K562 (cell line): ENCODE results near the gene ZBTB8A. TPM values are rescaled to one million over a fixed set of nuclear protein-coding genes. Genes with fewer than 3 reads are reported as not detected.
A peak's percentile ranks its signal among the peaks of the same experiment; 100 is the strongest.

Source experiments
- DDX20 ChIP-seq: fragments of 450-650 bp; IDR thresholded peaks from 2 replicates; pipeline ENCODE4 v1.6.1; 2016; ENCODE audit warnings: missing genetic modification characterization, low read depth, mild to moderate bottlenecking, missing compliant biosample characterization, moderate library complexity
- E2F5 ChIP-seq: sonication (generic); formaldehyde crosslinking; IDR thresholded peaks from 2 replicates; pipeline ENCODE4 v1.8.0; 2022; ENCODE audit warnings: mild to moderate bottlenecking, missing genetic modification reagents
- E4F1 ChIP-seq: fragments of 250-450 bp; sonication (Bioruptor Pico); IDR thresholded peaks from 2 replicates; pipeline ENCODE4 v1.5.0; 2021; ENCODE audit warnings: mild to moderate bottlenecking, borderline replicate concordance
- GATAD2B ChIP-seq: fragments of 450-650 bp; IDR thresholded peaks from 2 replicates; pipeline ENCODE4 v1.6.1; 2017; ENCODE audit warnings: mild to moderate bottlenecking, borderline replicate concordance
- HNRNPUL1 ChIP-seq: fragments of 200-400 bp; formaldehyde crosslinking; IDR thresholded peaks from 2 replicates; pipeline ENCODE4 v1.6.1; 2017; ENCODE audit warnings: low read length
- KLF1 ChIP-seq: fragments of 450-650 bp; IDR thresholded peaks from 2 replicates; pipeline ENCODE4 v1.6.1; 2016; ENCODE audit warnings: missing genetic modification characterization, missing compliant biosample characterization
- NRF1 ChIP-seq, 2 experiments: fragments of 450-650 bp; IDR thresholded peaks in 1 of 2; conservative IDR thresholded peaks in 1 of 2; 2 replicates each; pipeline ENCODE4 v1.6.1; 2014; ENCODE audit warnings: mild to moderate bottlenecking in 2 of 2
- PATZ1 ChIP-seq: fragments of 250-450 bp; sonication (Bioruptor Pico); IDR thresholded peaks from 2 replicates; pipeline ENCODE4 v1.5.0; 2020; ENCODE audit warnings: mild to moderate bottlenecking, borderline replicate concordance
- PKNOX1 ChIP-seq: fragments of 450-650 bp; IDR thresholded peaks from 2 replicates; pipeline ENCODE4 v1.6.1; 2016
- SPI1 ChIP-seq: IDR thresholded peaks from 2 replicates; pipeline ENCODE4 v1.6.1; 2011; ENCODE audit warnings: low read depth, low read length, control low read depth, borderline replicate concordance
- U2AF1 ChIP-seq: fragments of 200-400 bp; formaldehyde crosslinking; optimal IDR thresholded peaks from 2 replicates; pipeline ENCODE3; 2017; ENCODE audit warnings: mild to moderate bottlenecking, low read depth, low read length, moderate library complexity
- USF1 ChIP-seq: sonication (generic); formaldehyde crosslinking; IDR thresholded peaks from 2 replicates; pipeline ENCODE4 v1.9.0; 2022; ENCODE audit warnings: mild to moderate bottlenecking, missing genetic modification reagents
- XRCC4 ChIP-seq: IDR thresholded peaks from one replicate; pipeline ENCODE4 v1.6.1; 2011; ENCODE audit not compliant: insufficient read depth, insufficient read length; ENCODE audit errors: extremely low read depth
- ZBTB34 ChIP-seq: fragments of 250-450 bp; sonication (Bioruptor Pico); IDR thresholded peaks from 2 replicates; pipeline ENCODE4 v1.8.0; 2021; ENCODE audit warnings: mild to moderate bottlenecking, moderate library complexity
- ZEB2 ChIP-seq: fragments of 450-650 bp; IDR thresholded peaks from 2 replicates; pipeline ENCODE4 v1.6.1; 2016
- ZNF212 ChIP-seq: fragments of 450-650 bp; formaldehyde crosslinking; IDR thresholded peaks from 2 replicates; pipeline ENCODE4 v1.4.0; 2020; ENCODE audit warnings: mild to moderate bottlenecking
- polyA plus RNA-seq, 8 experiments: library from polyadenylated mRNA; depleted of rRNA in 4 of 8; stranded (reverse) in 5 of 8; unstranded in 3 of 8; fragments of >200 nt; fragmentation: Nextera tagmentation in 2 of 8; fragmentation: Illumina TruSeq in 1 of 8; extraction: Ambion mirVana in 2 of 8; extraction: Trizol in 1 of 8; gene quantifications; 2 replicates each; pipeline versions ENCODE4 v1.2.1 to v1.2.3, GENCODE V29; 2011 to 2014; ENCODE audit warnings: inconsistent platforms in 1 of 8, missing spikeins in 1 of 8
- total RNA-seq, 7 experiments: library from RNA; depleted of rRNA in 6 of 7; stranded (reverse); fragments of >200 nt in 6 of 7; fragmentation: Illumina TruSeq in 2 of 7; extraction: Trizol in 2 of 7; gene quantifications; 2 replicates each; pipeline versions ENCODE4 v1.2.1 to v1.2.3, GENCODE V29; 2011 to 2021; ENCODE audit warnings: low replicate concordance in 1 of 7

The ZBTB8A gene
- total and polyA plus RNA-seq, 9 of the 15 experiments (the other 6 are each of a cell fraction or from before 2014, with no cell fraction given) = 0.01 to 0.64 (median 0.09) TPM

- TF ChIP-seq E4F1 = no peak
- TF ChIP-seq XRCC4 = no peak
- peak; percentile 86 for TF ChIP-seq PATZ1 (CRISPR knock-in tag)
- TF ChIP-seq ZBTB34 (CRISPR knock-in tag) = peak; percentile 93
- TF ChIP-seq ZNF212 = peak; percentile 94
- TF ChIP-seq PKNOX1 = peak; percentile 41
- peak; percentile 94 for TF ChIP-seq DDX20
- no peak for TF ChIP-seq HNRNPUL1
- TF ChIP-seq GATAD2B = no peak; the same call in 1 of the 2 replicates
- TF ChIP-seq SPI1 = 0 out of 2 replicates have a peak, but pooled peaks have one; percentile 1
- no peak for TF ChIP-seq ZEB2
- peak; percentile 86 for TF ChIP-seq E2F5 (CRISPR knock-in tag)
- TF ChIP-seq KLF1 = peak; percentile 93
- TF ChIP-seq USF1 = peak; percentile 97
- peak; percentile 27 for TF ChIP-seq U2AF1
- peak; percentile 96 for TF ChIP-seq NRF1 (conservative IDR thresholded peaks at IDR 0.05 in 1 of 2, IDR thresholded peaks at IDR 0.05 in 1 of 2)
Measured at GRCh38 chr1:32650752-32651460, 111.7 kb downstream of the ZBTB8A start, which contains the start of gene RBBP4 (continued).
